NCI-H510A (cell line): ENCODE data around the gene TOR2A.
"Not testable (repeated sequence)": the region's sequence is repeated elsewhere in the genome, so short reads cannot be mapped to it uniquely, and the experiment has no call there.

ENCODE experiments used
- DNase-seq: peaks from one replicate; lab custom pipeline; 2025; lab: John Stamatoyannopoulos, UW

TOR2A gene

DNA sequence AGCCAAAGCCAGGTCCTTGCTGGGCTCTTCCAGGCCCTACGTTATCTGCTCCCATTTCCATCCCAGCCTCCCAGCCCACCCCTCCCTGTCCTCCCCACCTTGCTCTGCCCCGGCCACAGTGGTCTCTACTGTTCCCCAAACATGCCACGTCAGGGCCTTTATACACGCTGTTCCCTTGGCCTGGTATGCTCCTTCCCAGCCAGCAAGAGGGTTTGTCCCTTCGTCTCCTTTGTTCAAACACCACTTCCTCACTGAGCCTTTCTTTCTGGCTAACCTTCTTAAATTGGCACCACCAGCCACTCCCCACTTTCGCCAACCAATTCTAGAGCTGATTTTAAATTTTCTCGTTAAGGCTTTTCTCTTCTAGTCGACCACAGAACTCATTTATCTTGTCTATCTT is 33.6 kb upstream of the TOR2A start:
- DNase-seq = no peak

DNA sequence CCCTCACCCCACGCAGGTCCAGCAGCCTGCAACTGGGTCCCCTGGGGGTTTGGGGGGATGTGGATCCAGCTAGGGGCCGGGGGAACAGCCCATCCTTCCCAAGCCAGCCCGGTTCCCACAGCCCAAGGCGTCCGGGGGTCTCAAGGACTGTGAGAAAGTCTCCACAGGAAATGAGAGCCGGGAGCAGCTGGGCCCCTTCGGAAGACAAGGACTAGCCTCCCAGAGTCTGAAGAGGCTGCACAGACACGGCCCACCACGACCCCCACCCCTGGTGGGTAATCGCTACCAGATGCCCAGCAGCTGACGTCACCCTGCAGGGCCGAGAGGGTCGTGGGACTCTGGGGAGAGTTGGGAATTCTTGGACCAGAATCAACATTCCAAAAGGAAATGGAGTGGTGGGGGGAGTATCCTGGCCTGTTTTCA is 32.8 kb upstream of the TOR2A start:
- DNase-seq = no peak

DNA sequence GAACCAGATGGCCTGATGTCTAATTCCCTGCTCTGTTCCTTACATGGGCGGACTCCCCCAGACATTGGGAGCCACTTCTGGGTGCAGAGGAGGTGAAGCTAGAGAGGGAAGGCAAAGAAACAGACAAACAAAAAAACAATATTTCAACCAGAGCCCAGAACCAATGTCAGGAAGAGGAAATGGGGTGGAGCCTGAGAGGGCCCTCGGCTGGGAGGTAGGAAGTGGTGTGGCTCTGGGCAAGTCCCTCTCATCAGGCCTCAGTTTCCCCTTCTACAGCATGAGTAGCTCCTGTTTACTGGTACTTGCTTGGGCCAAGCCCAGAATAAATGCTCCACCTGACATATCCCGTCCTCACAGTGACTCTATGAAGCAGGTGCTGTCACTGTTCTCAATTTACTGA is 32.3 kb upstream of the TOR2A start:
- no peak for DNase-seq

DNA sequence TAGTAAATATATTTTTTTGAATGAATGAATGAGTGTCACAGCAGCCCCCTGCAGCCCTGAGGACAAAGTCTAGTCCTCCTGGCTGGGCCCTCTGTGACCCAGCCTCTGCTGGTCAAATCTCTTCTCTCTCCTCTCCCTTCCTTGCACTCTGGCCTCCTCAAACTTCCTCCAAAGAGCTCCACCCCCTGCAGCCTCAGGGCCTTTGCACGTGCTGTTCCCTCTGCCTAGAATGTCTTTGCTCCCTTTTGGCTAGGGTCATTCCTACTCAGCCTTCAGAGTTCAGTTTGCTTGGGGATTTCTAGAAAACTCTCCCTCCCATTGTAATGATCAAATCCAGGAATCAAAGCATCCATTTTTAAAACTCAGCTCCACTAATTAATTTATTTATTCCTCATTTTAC is 30.3 kb upstream of the TOR2A start:
- no peak for DNase-seq

DNA sequence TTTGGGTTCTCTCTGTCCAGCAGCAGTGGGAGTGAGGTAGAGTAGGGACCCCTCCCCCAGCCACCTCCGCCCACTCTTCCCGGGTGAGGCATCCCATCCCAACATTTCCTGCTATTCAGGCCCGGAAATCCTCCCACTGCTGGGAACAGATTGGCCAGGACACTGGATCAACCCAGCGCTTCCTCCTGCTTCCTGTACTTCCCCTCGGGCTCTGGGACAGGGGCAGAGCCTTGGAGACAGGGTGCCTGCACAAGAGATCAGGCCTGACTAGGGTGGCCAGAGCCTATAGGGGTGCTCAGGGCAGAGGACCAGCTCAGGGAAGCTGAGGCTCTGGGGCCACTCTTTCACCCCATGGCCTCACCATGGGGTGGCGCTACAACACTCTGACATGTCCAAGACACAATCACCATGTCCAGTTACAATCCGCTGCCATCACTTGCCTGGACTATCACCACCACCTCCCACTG is 28.9 kb upstream of the TOR2A start:
- no peak for DNase-seq

DNA sequence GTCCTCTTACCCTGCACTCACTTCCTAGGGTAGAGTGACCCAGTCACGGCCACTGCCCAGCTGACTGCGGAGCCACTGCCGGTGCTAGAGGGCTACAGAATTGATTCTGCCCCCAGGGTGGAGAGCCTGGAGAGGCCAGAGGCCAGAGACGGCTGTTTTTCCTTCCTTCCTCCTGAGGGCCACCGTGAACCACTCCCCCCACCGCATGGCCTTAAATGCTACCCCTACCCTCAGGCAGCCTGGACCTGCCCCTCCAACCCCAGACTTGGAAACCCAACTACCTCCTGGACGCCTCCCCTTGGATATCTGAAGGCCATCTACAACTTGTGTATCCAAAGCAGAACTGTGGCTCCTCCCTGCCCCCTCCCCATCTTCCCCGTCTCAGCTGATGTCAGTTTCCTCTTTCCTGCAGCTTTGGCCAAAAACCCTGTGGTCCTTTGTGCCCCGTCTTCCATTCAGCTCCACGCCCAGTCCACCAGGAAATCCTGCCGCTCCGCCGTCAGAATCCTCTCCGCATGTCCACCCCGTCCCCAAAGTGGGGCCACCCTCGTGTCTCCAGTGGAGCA is 27.1 kb upstream of the TOR2A start:
- no peak for DNase-seq

DNA sequence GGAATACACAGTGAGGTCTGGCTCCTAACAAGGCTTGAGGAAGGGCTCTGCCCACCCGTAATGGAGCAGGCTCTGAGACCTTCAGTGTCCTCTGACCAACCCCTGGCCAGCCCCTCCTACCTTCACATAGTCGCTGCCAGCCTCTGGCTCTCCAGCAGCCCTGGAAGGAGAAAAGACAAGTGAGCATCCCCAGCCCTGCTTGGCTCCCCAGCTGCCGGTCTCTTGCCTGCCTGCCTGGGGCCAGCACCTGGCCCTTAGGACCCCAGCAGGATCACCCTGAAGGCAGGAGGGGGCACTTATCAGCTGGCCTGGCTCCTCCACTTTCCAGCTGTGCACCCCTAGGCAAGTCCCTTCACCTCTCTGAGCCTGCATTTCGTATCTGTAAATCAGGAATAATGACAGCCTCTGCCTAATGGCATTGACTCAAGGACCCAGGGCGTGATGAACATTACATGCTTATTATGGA is 26.4 kb upstream of the TOR2A start:
- DNase-seq = no peak

DNA sequence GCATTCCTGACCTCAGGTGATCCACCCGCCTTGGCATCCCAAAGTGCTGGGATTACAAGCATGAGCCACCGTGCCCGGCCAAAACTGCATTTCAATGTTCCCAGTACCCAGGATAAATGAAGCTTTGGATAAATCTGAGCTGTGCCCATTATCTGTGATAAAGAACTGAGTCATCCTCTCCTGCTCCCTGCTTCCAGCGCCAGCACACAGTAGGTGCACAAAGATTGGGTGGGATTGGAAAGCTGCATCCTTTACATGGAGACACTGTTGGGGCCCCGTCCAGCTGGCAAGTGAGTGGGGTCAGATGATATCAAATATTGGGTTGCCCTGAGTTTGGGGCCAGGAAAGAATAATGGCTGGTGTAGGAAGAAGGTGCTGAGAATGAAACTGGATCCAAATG is 26.0 kb upstream of the TOR2A start:
- no peak for DNase-seq

DNA sequence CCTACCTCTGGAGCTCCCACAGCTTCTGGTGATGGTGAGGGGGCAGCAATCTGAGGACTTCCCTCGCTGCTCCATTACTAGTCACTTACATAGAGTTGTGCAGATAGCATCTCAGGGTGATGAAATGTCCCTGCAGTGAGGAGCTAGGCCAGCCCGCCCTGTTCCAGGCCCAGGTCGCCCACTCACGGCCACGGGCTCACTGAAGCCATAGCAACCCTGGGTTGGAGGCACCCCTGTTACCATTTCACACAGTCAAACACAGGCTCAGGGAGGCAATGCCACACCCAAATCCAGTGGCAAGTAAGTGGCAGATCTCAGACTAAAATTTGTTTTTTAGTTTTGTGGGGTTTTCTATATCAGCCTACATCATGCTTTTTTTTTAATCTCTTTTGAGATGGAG is 23.7 kb upstream of the TOR2A start:
- DNase-seq = no peak

DNA sequence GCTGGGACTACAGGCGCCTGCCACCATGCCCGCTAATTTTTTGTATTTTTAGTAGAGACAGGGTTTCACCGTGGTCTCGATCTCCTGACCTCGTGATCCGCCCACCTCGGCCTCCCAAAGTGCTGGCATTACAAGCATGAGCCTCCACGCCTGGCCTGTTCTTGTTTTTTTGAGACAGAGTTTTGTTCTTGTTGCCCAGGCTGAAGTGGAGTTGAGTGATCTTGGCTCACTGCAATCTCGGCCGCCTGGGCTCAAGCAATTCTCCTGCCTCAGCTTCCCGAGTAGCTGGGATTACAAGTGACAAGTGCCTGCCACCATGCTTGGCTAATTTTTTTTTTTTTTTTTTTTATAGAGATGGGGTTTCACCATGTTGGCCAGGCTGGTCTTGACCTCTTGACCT is 21.7 kb upstream of the TOR2A start:
- not testable (repeated sequence) for DNase-seq

DNA sequence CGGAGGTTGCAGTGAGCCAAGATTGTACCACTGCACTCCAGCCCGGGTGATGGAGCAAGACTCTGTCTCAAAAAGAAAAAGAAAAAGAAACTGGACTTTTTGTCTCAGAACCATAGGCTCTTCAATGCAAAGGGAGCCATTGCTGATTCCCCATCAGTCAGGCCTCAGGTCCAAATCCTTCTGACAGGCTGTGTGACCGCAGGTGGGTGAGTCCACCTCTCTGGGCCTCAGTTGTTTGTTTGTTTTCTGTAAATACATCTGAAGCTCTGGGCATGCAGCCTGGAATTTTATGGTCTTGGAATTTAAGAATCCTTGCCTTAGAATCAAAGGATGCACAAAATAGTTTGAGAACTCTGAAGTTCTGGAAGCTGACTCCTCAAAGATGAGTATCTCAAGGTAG is 21.1 kb upstream of the TOR2A start:
- no peak for DNase-seq

DNA sequence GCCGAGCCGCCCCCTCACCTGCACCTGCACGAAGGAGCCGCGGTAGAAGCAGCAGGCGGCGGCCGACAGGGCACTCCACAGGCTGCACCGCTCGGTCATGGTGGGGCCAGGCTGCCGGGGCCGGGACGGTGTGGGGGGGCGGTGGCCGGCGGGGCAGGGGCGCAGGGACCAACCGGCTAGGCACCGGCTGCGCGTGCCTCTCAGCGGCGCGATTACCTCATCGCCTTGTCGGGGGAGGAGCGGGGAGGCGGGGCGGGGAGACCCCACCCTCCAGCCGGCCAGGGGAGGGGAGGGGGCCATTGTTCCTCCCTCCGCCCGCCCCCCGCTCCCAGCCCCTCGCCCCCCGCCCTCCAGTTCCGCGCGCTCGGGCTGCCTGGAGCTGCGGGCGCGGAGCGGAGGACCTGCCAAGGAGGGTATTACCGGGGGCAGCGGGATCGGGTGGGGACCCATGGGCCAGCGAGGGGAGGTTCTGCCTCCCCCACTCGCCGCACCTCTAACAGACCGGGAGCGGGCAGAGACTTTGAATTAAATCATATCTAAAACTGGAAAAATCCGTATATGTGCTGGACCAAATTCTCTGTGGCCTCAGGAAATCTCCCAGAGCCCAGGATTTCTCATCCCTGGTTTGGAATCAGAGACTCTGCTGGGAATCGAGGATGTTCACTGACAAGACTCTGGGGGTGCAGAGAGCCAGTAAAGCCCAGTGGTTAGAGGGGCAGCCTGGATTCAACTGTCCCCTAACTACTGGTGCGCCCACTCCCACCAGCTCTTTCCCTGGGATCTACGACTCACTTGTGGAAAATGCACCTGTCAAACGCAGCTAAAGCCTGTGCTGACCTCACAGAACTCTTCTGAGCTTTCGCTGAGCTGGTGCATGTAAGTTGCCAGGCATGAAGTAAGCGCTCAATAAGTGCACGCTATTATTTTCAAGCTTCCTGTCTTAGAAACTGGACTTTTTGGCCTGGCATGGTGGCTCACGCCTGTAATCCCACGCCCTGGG is 20.3 kb upstream of the TOR2A start:
- DNase-seq = no peak

DNA sequence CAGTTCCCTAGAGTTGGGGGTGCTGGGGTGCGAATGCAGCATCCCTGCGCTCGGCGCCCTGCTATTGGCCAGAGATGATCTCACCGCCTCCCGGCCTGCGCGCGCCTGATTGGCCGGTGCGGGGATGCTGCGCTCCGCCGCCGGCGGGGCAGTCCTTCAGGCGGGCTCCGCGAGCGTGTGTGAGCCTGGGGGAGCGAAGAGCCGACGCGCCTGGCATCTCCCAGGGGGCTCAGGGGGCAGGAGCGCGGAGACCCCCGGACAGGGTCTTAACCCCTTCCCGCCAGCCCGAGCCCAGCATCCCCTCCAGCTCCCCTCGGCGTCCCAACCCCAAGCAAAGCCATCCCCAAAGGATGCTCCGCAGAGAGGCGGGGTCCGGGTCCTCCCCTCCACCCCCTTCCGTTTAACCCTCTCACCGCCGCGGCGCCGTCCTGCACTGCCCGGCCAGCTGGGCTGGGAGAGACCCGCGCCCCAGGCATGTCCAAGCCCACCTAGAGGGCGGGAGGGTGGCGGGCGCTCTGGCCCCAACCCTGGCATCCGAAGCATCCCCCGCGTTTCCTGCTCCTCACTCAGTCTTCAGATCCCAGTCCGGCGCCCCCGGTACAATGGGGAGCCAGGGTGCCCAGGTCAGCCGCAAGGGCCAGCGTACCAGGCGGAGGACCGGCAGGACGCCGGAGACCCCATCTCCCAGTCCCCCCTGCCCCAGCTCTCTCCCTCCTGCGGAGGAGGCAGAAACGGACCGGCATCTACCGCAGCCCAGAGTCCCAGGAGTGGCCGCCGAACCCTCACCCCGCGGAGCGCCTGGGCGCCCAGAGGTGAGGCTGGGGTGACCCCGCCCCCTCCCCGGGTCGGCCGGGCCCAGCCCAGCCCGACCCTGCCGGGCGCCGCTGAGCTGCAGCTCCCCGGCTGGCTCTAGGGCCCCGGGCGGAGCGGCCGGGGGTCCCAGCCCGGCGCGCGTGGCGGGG is 19.3 kb upstream of the TOR2A start:
- peak; percentile 57 for DNase-seq

DNA sequence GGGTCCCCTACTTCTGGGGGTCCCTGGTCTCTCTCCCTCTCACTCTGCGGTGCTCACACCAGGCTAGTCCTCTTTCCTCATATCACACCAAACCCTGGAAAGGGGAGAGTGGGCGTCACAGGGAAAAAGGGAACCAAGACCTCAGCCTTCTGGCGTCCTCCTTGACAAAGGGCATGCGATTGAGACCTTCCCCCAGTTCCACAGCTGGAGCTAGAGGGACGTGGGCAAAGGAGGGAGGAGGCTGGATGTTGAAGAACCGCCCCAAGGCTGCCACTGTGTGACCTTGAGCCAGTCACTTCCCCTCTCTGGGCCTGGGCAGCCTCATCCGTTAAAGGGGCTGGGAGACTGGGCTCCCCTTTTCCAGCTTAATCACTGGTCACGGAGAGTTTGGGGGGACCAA is 18.5 kb upstream of the TOR2A start:
- DNase-seq = no peak

DNA sequence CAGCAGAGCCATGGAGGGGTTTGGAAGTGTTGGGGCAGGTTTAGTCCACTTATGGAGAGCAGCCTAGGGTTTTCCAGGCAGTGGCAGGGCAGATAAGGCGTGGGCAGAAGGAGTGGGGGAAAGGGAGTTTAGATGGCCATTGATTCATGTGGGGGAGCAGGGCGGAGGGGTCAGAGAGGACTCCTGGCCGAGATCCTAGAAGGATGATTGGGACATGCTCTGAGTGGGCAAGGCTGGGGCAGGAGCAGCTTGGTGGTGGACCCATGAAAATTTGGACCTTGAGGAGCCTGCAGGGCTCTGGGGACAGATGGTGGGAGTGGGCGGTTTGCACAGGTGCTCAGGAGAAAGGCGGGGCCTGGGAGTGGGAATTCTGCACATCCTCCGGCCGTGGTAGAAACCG is 18.1 kb upstream of the TOR2A start:
- DNase-seq = no peak

DNA sequence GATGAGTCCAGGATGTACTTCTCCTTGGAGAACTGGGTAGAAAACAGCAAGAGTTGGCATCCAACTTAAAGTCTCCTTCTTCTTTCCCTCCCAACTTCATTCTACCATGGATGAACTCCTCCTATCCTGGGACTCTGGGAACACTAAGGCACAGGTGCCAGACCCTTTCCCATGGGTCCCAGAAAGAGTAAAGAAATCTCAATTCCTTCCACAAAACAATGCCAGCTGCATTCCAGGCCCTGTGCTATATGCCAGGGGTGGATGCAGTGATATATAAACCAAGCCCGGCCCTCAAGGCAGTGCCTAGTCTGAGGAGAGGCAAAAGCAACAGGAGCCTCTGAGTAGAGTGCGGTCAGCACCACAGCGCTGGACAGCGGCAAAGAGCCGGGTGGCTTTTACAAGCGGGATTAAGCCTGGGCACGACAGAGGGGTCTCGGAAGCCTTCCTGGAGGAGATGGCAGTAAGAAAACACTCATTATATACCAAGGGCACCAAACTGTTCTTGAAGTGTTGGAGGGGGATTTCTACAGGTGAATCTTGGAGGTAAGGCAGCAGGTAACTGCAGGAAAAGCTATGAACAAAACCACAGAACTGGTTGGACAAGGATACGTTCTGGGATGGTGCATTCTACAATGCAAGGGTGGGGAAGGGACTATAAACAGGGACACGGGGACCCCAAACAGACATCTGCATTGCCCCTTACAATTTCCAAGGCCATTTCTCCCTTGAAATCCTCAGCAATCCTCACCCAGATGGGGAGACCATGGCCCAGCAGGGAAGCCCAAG is 16.4 kb upstream of the TOR2A start:
- no peak for DNase-seq

DNA sequence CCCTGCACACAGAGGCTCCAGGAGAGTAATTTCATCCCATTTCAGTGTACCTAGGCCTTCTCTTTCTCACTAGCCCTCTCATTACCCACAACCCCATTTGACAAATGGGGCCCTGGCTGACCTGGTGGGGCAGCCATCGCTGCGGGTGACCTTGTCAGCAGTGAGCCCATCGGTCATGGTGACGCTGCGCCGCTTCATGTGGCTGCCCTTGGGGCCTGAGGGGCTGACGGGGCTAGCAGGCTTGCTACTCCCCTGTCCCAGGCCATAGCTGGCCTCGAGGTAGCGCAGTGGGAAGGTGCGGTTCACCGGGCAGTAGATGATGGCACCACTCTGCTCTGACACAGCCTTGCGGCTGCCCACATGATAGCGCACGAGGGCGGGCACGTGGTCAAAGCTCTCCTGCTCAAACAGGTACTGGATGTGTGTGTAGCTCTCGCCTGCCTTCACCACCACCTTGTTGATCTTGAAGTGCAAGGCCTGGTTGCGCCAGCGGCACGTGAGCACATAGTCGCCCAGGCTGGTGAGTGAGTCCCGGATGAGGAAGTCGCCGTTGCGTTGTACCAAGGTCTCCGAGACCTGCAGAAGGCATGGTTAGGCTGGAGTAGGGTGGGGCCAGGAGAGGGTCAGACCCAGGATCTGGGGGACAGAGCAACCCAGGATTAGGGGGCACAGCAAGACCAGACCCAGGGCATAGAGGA is 14.1 kb upstream of the TOR2A start:
- no peak for DNase-seq

DNA sequence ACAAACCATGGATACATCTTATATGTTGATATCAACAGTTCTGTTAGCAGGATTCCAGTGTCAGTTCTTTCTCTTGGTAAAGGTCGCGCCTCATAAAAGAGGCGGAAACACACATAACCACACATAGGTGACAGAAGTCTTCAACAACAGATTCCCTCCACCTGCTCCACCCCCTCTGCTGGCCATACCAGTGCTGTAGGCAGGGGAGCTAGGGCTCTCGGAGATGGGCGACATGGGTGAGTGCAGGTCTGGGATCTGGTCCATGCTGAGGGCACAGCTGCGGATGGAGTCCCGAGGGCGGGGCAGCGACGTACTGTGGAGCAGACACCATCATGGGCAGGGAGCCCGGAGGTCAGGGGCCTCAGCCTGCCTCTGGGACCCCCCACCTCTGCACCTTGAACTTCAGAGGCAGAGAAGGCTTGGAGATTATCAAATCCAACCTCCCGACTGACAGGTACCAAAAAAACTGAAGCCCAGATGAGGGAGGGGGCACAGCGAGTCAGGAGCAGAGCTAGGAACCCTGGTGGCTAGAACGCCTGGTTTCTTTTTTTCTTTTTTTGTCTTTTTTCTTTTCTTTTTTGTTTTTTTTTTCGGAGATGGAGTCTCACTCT is 12.0 kb upstream of the TOR2A start:
- no peak for DNase-seq

DNA sequence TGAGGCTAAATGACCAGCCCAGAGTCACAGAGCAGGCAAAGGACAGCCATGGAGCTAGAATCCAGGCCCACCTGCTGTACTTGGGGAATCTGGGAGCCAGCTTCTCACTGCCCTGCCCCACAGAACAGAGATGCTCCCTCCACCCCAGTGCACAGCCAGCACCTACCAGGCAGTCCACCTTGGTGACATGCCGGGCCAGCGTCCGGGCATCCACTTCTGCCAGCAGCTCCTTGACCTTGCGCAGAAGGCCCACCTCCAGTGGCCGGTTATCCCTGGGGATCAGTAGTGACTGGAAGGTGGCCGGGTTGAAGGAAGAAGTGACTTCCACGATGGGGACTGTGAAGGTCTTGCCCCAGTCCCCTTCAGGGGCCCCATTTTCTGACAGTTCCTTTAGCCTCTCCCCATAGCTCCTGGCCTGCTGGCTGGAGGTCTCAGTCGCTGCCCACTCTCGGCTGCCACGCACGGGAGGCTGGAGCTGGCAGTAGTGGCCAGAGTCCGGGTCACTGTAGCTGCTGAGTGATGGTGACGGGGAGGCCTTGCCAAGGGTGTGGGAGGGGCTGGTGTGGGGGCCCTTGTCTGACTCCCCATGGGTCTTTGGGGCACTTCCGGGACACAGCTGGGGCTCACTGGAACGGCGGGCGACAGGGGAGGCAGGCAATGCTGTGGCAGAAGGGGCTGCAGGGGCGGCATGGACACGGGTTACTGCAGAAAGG is 9.5 kb upstream of the TOR2A start:
- no peak for DNase-seq
